ENCODE data around the gene COL27A1.

COL27A1 gene

GRCh38 chr9:114238891-114239875, 83.8 kb downstream of the COL27A1 start:
- Histone ChIP-seq H3K9me3 (ENCODE audit: low read length) (no peaks in the 10 kb centered on the region), H3F3A (ENCODE audit: insufficient read depth, low read length) (no peaks in the 10 kb centered on the region), H4K20me1 (ENCODE audit: insufficient read depth, low read length) (no peaks in the 10 kb centered on the region), H2AFZ (ENCODE audit: low read length) (no peak overlapping the region), H3K27me3 (ENCODE audit: insufficient read depth, low read length) (peaks cover 8% of the 10 kb centered on the region; the same call in 1 of the 2 replicates), H3K9me2 (ENCODE audit: low read depth, low read length) (no peaks in the 10 kb centered on the region), H3K36me3 (ENCODE audit: insufficient read depth, low read length) (no peaks in the 10 kb centered on the region), H3K79me2 (ENCODE audit: insufficient read depth, low read length) (no peaks in the 10 kb centered on the region), H3K4me2 (ENCODE audit: low read length) (no peak overlapping the region), H3K27ac (ENCODE audit: low read depth, low read length, poor library complexity, severe bottlenecking) (no peak overlapping the region), H3K4me3 (ENCODE audit: low read depth, low read length, poor library complexity, severe bottlenecking) (no peak overlapping the region), H3K4me1 (ENCODE audit: insufficient read depth, low read length, severe bottlenecking) (no peaks in the 10 kb centered on the region), H3K9ac (ENCODE audit: low read length) (no peak overlapping the region)
- no peak for TF ChIP-seq EZH2 (IDR thresholded peaks at IDR 0.05; ENCODE audit: borderline replicate concordance, low read length)
- TF ChIP-seq, protein P1, sequence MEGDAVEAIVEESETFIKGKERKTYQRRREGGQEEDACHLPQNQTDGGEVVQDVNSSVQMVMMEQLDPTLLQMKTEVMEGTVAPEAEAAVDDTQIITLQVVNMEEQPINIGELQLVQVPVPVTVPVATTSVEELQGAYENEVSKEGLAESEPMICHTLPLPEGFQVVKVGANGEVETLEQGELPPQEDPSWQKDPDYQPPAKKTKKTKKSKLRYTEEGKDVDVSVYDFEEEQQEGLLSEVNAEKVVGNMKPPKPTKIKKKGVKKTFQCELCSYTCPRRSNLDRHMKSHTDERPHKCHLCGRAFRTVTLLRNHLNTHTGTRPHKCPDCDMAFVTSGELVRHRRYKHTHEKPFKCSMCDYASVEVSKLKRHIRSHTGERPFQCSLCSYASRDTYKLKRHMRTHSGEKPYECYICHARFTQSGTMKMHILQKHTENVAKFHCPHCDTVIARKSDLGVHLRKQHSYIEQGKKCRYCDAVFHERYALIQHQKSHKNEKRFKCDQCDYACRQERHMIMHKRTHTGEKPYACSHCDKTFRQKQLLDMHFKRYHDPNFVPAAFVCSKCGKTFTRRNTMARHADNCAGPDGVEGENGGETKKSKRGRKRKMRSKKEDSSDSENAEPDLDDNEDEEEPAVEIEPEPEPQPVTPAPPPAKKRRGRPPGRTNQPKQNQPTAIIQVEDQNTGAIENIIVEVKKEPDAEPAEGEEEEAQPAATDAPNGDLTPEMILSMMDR (IDR thresholded peaks at IDR 0.05; ENCODE audit: low read length), result peak; percentile 8; the same call in 1 of the 2 replicates

DNA sequence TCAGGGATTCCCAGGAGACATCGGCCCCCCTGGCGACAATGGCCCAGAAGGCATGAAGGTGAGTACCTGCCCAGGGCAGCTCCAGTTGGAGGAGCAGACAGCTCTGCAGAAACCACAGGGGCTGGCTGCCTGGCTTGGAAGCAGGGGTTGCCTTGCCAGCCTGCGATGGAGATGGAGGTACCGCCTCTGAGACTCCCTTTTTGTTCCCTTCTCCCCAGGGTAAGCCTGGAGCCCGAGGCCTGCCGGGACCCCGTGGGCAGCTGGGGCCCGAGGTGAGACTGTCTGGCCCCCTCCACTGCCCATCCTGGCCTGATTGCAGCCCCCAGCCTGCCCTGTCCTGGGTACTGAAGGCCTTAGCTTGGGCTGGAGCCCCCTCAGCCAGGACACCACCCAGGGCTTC, 84.9 kb downstream of the COL27A1 start:
- no peaks in the 10 kb centered on the region for H3K9me3 ChIP-seq (ENCODE audit: low read length)
- H3K9me2 ChIP-seq (ENCODE audit: low read depth, low read length), result no peaks in the 10 kb centered on the region

DNA sequence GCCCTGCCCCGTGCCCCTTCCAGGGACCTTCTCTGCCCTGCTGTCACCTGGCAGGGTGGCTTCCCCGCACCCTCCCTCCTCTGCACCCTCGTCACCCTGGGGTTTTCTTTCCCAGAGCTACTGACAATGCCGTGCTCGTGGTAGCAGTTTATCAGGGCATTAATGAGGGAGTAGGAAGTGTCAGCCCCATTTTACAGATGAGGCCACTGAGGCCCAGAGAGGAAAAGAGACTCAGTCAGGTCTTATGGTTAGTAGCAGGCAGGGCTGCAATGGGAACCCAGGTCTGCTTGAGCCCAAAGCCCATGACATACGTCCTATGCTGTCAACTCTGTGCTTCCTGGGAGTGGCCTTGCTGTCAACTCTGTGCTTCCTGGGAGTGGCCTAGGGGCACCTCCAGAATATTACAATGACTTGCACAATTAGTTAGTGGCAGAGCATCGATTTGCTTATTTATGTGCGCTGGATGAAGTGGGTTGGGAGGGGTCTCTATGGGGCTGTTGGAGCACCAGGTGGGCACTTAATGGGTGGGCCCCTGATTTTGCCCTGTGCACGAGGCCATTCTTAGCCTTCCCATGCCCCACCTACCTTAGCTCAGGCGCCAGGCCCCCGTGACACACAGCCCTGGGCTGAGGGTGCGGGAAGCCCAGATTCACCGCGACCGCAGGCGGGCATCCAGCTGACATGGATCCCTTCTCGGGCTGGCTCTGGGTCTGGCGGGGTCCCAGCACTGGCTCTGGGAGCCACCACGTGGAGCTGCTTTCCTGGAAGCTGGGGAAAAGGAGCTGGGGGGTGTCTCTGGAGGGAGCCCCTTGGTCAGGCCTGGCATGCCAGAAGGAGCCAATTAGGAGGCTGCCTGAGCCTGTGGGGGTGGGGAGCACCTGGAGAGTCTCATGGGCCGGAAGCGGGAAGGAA, 85.6 kb downstream of the COL27A1 start:
- TF ChIP-seq, protein P1 (IDR thresholded peaks at IDR 0.05; ENCODE audit: low read length), result no peak
- TF ChIP-seq EZH2 (IDR thresholded peaks at IDR 0.05; ENCODE audit: borderline replicate concordance, low read length), result no peak
- Histone ChIP-seq H3K36me3 (ENCODE audit: insufficient read depth, low read length) (no peaks in the 10 kb centered on the region), H3F3A (ENCODE audit: insufficient read depth, low read length) (no peaks in the 10 kb centered on the region), H3K9ac (ENCODE audit: low read length) (no peak overlapping the region), H3K4me1 (ENCODE audit: insufficient read depth, low read length, severe bottlenecking) (no peaks in the 10 kb centered on the region), H3K4me3 (ENCODE audit: low read depth, low read length, poor library complexity, severe bottlenecking) (no peak overlapping the region), H3K27ac (ENCODE audit: low read depth, low read length, poor library complexity, severe bottlenecking) (no peak overlapping the region), H2AFZ (ENCODE audit: low read length) (no peak overlapping the region), H3K9me3 (ENCODE audit: low read length) (no peaks in the 10 kb centered on the region), H4K20me1 (ENCODE audit: insufficient read depth, low read length) (no peaks in the 10 kb centered on the region), H3K9me2 (ENCODE audit: low read depth, low read length) (no peaks in the 10 kb centered on the region), H3K79me2 (ENCODE audit: insufficient read depth, low read length) (no peaks in the 10 kb centered on the region), H3K27me3 (ENCODE audit: insufficient read depth, low read length) (peaks cover 8% of the 10 kb centered on the region; the same call in 1 of the 2 replicates), H3K4me2 (ENCODE audit: low read length) (no peak overlapping the region)

More for the DNA sequence above, 84.9 kb downstream of the COL27A1 start:
- Histone ChIP-seq H3K4me2 (ENCODE audit: low read length) (no peak overlapping the region), H3K27me3 (ENCODE audit: insufficient read depth, low read length) (peaks cover 8% of the 10 kb centered on the region; the same call in 1 of the 2 replicates), H3K79me2 (ENCODE audit: insufficient read depth, low read length) (no peaks in the 10 kb centered on the region), H3F3A (ENCODE audit: insufficient read depth, low read length) (no peaks in the 10 kb centered on the region), H3K36me3 (ENCODE audit: insufficient read depth, low read length) (no peaks in the 10 kb centered on the region), H2AFZ (ENCODE audit: low read length) (no peak overlapping the region), H3K4me3 (ENCODE audit: low read depth, low read length, poor library complexity, severe bottlenecking) (no peak overlapping the region), H3K27ac (ENCODE audit: low read depth, low read length, poor library complexity, severe bottlenecking) (no peak overlapping the region), H4K20me1 (ENCODE audit: insufficient read depth, low read length) (no peaks in the 10 kb centered on the region), H3K9ac (ENCODE audit: low read length) (no peak overlapping the region), H3K4me1 (ENCODE audit: insufficient read depth, low read length, severe bottlenecking) (no peaks in the 10 kb centered on the region)
- TF ChIP-seq, protein P1 (IDR thresholded peaks at IDR 0.05; ENCODE audit: low read length), result no peak
- TF ChIP-seq EZH2 (IDR thresholded peaks at IDR 0.05; ENCODE audit: borderline replicate concordance, low read length), result no peak

All from OCI-LY1 (cell line).